Measurements from ENCODE around the gene AGBL4.
A peak's percentile ranks its signal among the peaks of the same experiment; 100 is the strongest.

The AGBL4 gene

GRCh38 chr1:48859456-48859855 is 1164.3 kb downstream of the AGBL4 start:
- no peak overlapping the region for H3K27ac ChIP-seq
- TF ChIP-seq CTCF (conservative IDR thresholded peaks at IDR 0.05; ENCODE audit: low read depth), result no peak
- no peak for DNase-seq (ENCODE audit: low spot score)
- POLR2A ChIA-PET (ENCODE audit: low non-redundant PET), result no interaction called here
- CTCF ChIA-PET, result no interaction called here

- DNase-seq (ENCODE audit: low spot score), result no peak
- CTCF ChIA-PET, result no interaction called here
- TF ChIP-seq CTCF (conservative IDR thresholded peaks at IDR 0.05; ENCODE audit: low read depth), result no peak
- POLR2A ChIA-PET (ENCODE audit: low non-redundant PET), result no interaction called here
- no peak overlapping the region for H3K27ac ChIP-seq
Measured at GRCh38 chr1:48858200-48858920, 1165.4 kb downstream of the AGBL4 start.

GRCh38 chr1:48853006-48853405 is 1170.7 kb downstream of the AGBL4 start:
- H3K27ac ChIP-seq, result no peak overlapping the region
- TF ChIP-seq CTCF (conservative IDR thresholded peaks at IDR 0.05; ENCODE audit: low read depth), result no peak
- CTCF ChIA-PET, result no interaction called here
- peak; percentile 39 for DNase-seq (ENCODE audit: low spot score)
- POLR2A ChIA-PET (ENCODE audit: low non-redundant PET), result no interaction called here

- H3K27ac ChIP-seq, result no peak overlapping the region
- ChIA-PET CTCF (interaction anchor here (0.7 to 1.3 kb wide), 2 partner anchors 34 to 1096 kb away, joined by 3 to 7 read pairs; no protein-coding TSS in a partner anchor), POLR2A (ENCODE audit: low non-redundant PET) (interaction anchor here (0.7 kb wide), 1 partner anchor 10 kb away, joined by 15 read pairs; no protein-coding TSS in a partner anchor)
- DNase-seq (ENCODE audit: low spot score), result no peak
- TF ChIP-seq CTCF (conservative IDR thresholded peaks at IDR 0.05; ENCODE audit: low read depth), result no peak
Measured at GRCh38 chr1:48851638-48852037, 1172.1 kb downstream of the AGBL4 start.

GRCh38 chr1:48848035-48848434 is 1175.7 kb downstream of the AGBL4 start:
- no peak overlapping the region for H3K27ac ChIP-seq
- ChIA-PET POLR2A (ENCODE audit: low non-redundant PET) (no interaction called here), CTCF (no interaction called here)
- no peak for TF ChIP-seq CTCF (conservative IDR thresholded peaks at IDR 0.05; ENCODE audit: low read depth)
- DNase-seq (ENCODE audit: low spot score), result no peak

- ChIA-PET CTCF (no interaction called here), POLR2A (ENCODE audit: low non-redundant PET) (no interaction called here)
- no peak for TF ChIP-seq CTCF (conservative IDR thresholded peaks at IDR 0.05; ENCODE audit: low read depth)
- no peak for DNase-seq (ENCODE audit: low spot score)
- H3K27ac ChIP-seq, result no peak overlapping the region
Measured at GRCh38 chr1:48846441-48846840, 1177.3 kb downstream of the AGBL4 start.

Data from RWPE1 (cell line).